ENCODE measurements around the gene TRPC4. TPM values are rescaled to one million over a fixed set of nuclear protein-coding genes. Genes with fewer than 3 reads are reported as not detected.

Gene TRPC4
- total and polyA plus RNA-seq, 2 donors (not counting 3 experiments of a cell fraction or from before 2014, with no cell fraction given): 0.04 to 0.64 TPM

DNA sequence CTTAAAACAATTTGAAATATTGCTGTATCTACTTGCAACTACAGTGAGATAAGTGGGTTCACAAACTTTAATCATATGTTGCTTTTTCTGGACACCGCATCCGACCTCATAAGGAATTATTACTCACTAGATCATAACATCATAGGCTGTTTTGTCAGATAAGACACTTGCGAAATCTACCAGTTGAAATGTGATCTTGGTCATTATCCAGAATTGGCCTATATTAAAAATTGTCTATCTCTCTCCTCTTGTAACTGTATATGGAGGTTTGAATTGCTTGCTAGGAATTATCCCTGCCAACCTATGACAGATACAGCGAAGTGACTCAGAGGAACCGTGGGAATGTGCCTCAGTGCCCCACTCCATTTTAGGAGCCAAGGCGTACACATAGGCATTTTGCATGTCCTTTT is 154.0 kb downstream of the TRPC4 start:
- peak; percentile 83 for FAIRE-seq
- CTCF ChIA-PET: interaction anchor here (0.7 to 1.1 kb wide), 2 partner anchors 15 to 98 kb away, joined by 3 to 4 read pairs; no protein-coding TSS in a partner anchor

More for the DNA sequence above, 154.0 kb downstream of the TRPC4 start:
- intact Hi-C loops (cut with micrococcal nuclease): loop anchor here (1.0 kb wide), 4 partner anchors 14 to 75 kb away; no protein-coding TSS in a partner anchor
- Histone ChIP-seq H3K4me3 (replicated peaks in 1 of 3; ENCODE audit: insufficient read depth in 1 of 3, low read depth in 1 of 3, low read length in 3 of 3) (no peak overlapping the region), H3K9me1 (replicated peaks; ENCODE audit: control insufficient read depth, extremely low read depth, insufficient read depth, low read length) (no peaks in the 10 kb centered on the region), H3K36me3 (ENCODE audit: control insufficient read depth in 2 of 2, extremely low read depth in 1 of 2, insufficient read depth in 2 of 2, low read length in 2 of 2) (no peaks in the 10 kb centered on the region), H3K27ac (ENCODE audit: insufficient read depth, low read depth, low read length) (peak overlapping the region; percentile 90), H4K20me1 (replicated peaks; ENCODE audit: control insufficient read depth, extremely low read depth, insufficient read depth, low read length) (no peaks in the 10 kb centered on the region), H3K4me1 (ENCODE audit: control insufficient read depth, extremely low read depth, insufficient read depth, low read length) (peaks cover 28% of the 10 kb centered on the region), H3K79me2 (ENCODE audit: control insufficient read depth, insufficient read depth, low read length) (no peaks in the 10 kb centered on the region), H3K9me3 (replicated peaks; ENCODE audit: control insufficient read depth, insufficient read depth, low read length) (no peaks in the 10 kb centered on the region), H3K9ac (replicated peaks; ENCODE audit: extremely low read depth, insufficient read depth, low read length) (peak overlapping the region; percentile 68), H3K4me2 (ENCODE audit: insufficient read depth, low read length) (peak overlapping the region; percentile 90), H3K27me3 (ENCODE audit: control insufficient read depth in 2 of 2, insufficient read depth in 2 of 2, low read length in 2 of 2) (no peaks in the 10 kb centered on the region), H2AFZ (ENCODE audit: low read depth, low read length) (no peak overlapping the region)
- POLR2A ChIA-PET: interaction anchor here (1.0 kb wide), 1 partner anchor 59 kb away, joined by 4 read pairs; no protein-coding TSS in a partner anchor
- DNase-seq (ENCODE audit: low read depth, low spot score): peak; percentile 93
- no TSS peak for BruUV-seq (replicated peaks)
- peak; percentile 92 for TF ChIP-seq GATA2 (IDR thresholded peaks at IDR 0.05; ENCODE audit: insufficient read depth, insufficient read length, low read depth, low read length)
- peak; percentile 68 for TF ChIP-seq POLR2AphosphoS5 (IDR thresholded peaks at IDR 0.05; ENCODE audit: insufficient read depth, low read depth, low read length)
- no peak for TF ChIP-seq MYC (IDR thresholded peaks at IDR 0.05; ENCODE audit: low read depth, low read length)
- TF ChIP-seq JUN (IDR thresholded peaks at IDR 0.05; ENCODE audit: borderline replicate concordance, insufficient read depth, insufficient read length, low read depth): peak; percentile 24
- peak; percentile 58 for TF ChIP-seq FOS (IDR thresholded peaks at IDR 0.05; ENCODE audit: borderline replicate concordance, insufficient read depth, low read length)
- no peak for TF ChIP-seq EZH2 (IDR thresholded peaks at IDR 0.05; ENCODE audit: borderline replicate concordance, low read depth, low read length, severe bottlenecking)
- no peak for TF ChIP-seq MAX (IDR thresholded peaks at IDR 0.05; ENCODE audit: insufficient read depth, insufficient read length)
- TF ChIP-seq CTCF (IDR thresholded peaks at IDR 0.05; ENCODE audit: extremely low read depth in 1 of 2, insufficient read depth in 1 of 2, low read depth in 1 of 2, low read length in 2 of 2): no peak
- peak; percentile 32 for TF ChIP-seq POLR2A (IDR thresholded peaks at IDR 0.05; ENCODE audit: low read depth, low read length)
- dilution Hi-C loops (cut with MboI; ENCODE audit: extremely low pct_ligation_motif_present, low sequenced_read_pairs): no loop called here

Measured in endothelial cell of umbilical vein (primary cell).